GM19395 (cell line): Measurements from ENCODE around the gene UGCG.
"Not testable (repeated sequence)": the region's sequence is repeated elsewhere in the genome, so short reads cannot be mapped to it uniquely, and the experiment has no call there.

Source experiments
- ATAC-seq: cut with Tn5 transposase; IDR thresholded peaks from one replicate; pipeline ENCODE4 v1.9.1; 2021; ENCODE audit warnings: mild to moderate bottlenecking, moderate library complexity; ENCODE audit not compliant: unreplicated experiment

UGCG gene

GRCh38 chr9:111948951-111949350 lies 52.3 kb downstream of the UGCG start:
- no peak for ATAC-seq

- no peak for ATAC-seq
Measured at GRCh38 chr9:111949919-111950318, 53.3 kb downstream of the UGCG start.

- ATAC-seq = no peak
Measured at GRCh38 chr9:111952559-111952958, 55.9 kb downstream of the UGCG start.

- ATAC-seq = no peak
Measured at GRCh38 chr9:111953444-111953843, 56.8 kb downstream of the UGCG start.

- ATAC-seq = no peak
Measured at GRCh38 chr9:111955048-111955447, 58.4 kb downstream of the UGCG start.

GRCh38 chr9:111957856-111958631 lies 61.4 kb downstream of the UGCG start:
- ATAC-seq = peak; percentile 67

- ATAC-seq = no peak
Measured at GRCh38 chr9:111959468-111960359, 63.1 kb downstream of the UGCG start.

GRCh38 chr9:111960485-111960884 lies 63.9 kb downstream of the UGCG start:
- not testable (repeated sequence) for ATAC-seq

GRCh38 chr9:111961009-111961408 lies 64.4 kb downstream of the UGCG start:
- no peak for ATAC-seq

- no peak for ATAC-seq
Measured at GRCh38 chr9:111961575-111961974, 65.0 kb downstream of the UGCG start.

GRCh38 chr9:111962021-111962420 lies 65.4 kb downstream of the UGCG start:
- ATAC-seq = no peak

GRCh38 chr9:111963995-111964394 lies 67.4 kb downstream of the UGCG start:
- no peak for ATAC-seq

- ATAC-seq = peak; percentile 80
Measured at GRCh38 chr9:111965566-111966019, 69.0 kb downstream of the UGCG start.

- ATAC-seq = no peak
Measured at GRCh38 chr9:111966124-111966723, 69.6 kb downstream of the UGCG start.

GRCh38 chr9:111966861-111967291 lies 70.3 kb downstream of the UGCG start:
- ATAC-seq = no peak

GRCh38 chr9:111967621-111968020 lies 71.0 kb downstream of the UGCG start:
- no peak for ATAC-seq

- no peak for ATAC-seq
Measured at GRCh38 chr9:111969061-111969460, 72.4 kb downstream of the UGCG start.

GRCh38 chr9:111969622-111970021 lies 73.0 kb downstream of the UGCG start:
- ATAC-seq = no peak

- ATAC-seq = no peak
Measured at GRCh38 chr9:111970827-111971226, 74.2 kb downstream of the UGCG start.

GRCh38 chr9:111974092-111974681 lies 77.6 kb downstream of the UGCG start:
- ATAC-seq = no peak

GRCh38 chr9:111975709-111976108 lies 79.1 kb downstream of the UGCG start:
- ATAC-seq = peak; percentile 55
